ENCODE measurements around the gene VPS16. TPM values are rescaled to one million over a fixed set of nuclear protein-coding genes. Genes with fewer than 3 reads are reported as not detected.

Gene VPS16
- total and polyA plus RNA-seq, 4 donors = 14.5 to 24.3 (median 16.1) TPM

DNA sequence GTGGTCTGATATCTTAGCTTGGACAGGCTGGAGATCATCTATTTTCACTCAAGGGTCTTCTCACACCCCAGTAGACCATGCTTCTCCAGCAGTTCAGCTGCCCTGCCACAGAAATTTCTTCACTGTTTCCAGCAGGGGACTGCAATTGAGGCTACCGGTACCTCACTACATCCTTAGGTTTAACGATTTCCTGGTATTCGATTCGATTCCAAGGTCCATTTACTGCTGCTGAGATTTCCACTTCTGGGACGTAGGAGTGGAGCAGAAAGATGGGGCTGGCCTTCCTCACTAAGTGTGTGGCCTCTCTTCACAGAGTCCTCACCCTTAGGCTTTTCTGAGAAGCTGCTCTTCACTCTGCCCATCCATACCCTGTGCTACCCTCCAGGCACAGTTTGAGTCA lies 6.2 kb downstream of the VPS16 start:
- H3K9ac ChIP-seq (ENCODE audit: low read depth in 1 of 2, low read length in 2 of 2) = no peak overlapping the region
- peaks cover 0 to 2% (median 0%) of the 10 kb centered on the region in 4 donors for H3K4me1 ChIP-seq (ENCODE audit: control insufficient read depth in 4 of 4, insufficient read depth in 4 of 4, low read length in 3 of 4)
- no peak for DNase-seq (ENCODE audit: low spot score)
- H3K36me3 ChIP-seq (ENCODE audit: control insufficient read depth in 4 of 4, insufficient read depth in 3 of 4, low read depth in 1 of 4, low read length in 3 of 4) = no peaks in the 10 kb centered on the region
- H3K27ac ChIP-seq (ENCODE audit: low read depth in 1 of 2, low read length in 2 of 2) = no peak overlapping the region
- TF ChIP-seq, protein P1, sequence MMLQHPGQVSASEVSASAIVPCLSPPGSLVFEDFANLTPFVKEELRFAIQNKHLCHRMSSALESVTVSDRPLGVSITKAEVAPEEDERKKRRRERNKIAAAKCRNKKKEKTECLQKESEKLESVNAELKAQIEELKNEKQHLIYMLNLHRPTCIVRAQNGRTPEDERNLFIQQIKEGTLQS (IDR thresholded peaks at IDR 0.05) = no peak
- TF ChIP-seq TAF1 (conservative IDR thresholded peaks at IDR 0.05) (no peak), JUND (IDR thresholded peaks at IDR 0.05) (no peak), EGR1 (IDR thresholded peaks at IDR 0.05; ENCODE audit: low read depth in 2 of 2) (no peak), NR2F2 (IDR thresholded peaks at IDR 0.05) (no peak), FOXA2 (IDR thresholded peaks at IDR 0.05) (no peak), YY1 (IDR thresholded peaks at IDR 0.05) (no peak), GABPA (IDR thresholded peaks at IDR 0.05 in 1 of 2, conservative IDR thresholded peaks at IDR 0.05 in 1 of 2) (no peak)
- TF ChIP-seq, protein P2, sequence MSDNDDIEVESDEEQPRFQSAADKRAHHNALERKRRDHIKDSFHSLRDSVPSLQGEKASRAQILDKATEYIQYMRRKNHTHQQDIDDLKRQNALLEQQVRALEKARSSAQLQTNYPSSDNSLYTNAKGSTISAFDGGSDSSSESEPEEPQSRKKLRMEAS (IDR thresholded peaks at IDR 0.05) = no peak
- H3K27me3 ChIP-seq (ENCODE audit: control insufficient read depth in 4 of 4, insufficient read depth in 4 of 4, low read length in 3 of 4) = no peaks in the 10 kb centered on the region
- no peak overlapping the region for H3K4me3 ChIP-seq (ENCODE audit: low read depth in 1 of 3, low read length in 3 of 3)
- H3K9me3 ChIP-seq (ENCODE audit: control insufficient read depth in 4 of 4, low read length in 3 of 4) = no peaks in the 10 kb centered on the region
- 85% methylated on average over 5 of the region's 5 CpGs for WGBS

DNA sequence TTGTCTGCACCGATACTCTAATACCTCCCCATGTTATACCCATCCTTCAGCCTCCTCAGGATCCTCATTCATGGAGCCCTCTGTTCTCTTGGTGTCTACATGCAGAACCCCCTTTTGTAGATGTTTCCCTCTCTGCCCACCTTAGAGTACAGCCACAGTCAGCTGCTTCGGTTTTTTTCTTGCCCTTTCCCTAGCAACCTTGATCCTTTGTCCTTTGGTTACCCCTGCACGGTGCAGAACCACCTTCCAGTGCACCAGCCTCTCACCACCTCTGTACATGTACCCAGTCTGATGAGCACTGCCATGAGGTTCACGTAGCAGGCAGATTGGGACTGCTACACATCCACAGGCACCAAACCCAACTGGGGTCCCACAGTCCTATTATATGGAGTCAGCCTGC lies 7.3 kb downstream of the VPS16 start:
- no peaks in the 10 kb centered on the region for H3K4me1 ChIP-seq (ENCODE audit: control insufficient read depth in 4 of 4, insufficient read depth in 4 of 4, low read length in 3 of 4)
- H3K4me3 ChIP-seq (ENCODE audit: low read depth in 1 of 3, low read length in 3 of 3) = no peak overlapping the region
- H3K9me3 ChIP-seq (ENCODE audit: control insufficient read depth in 4 of 4, low read length in 3 of 4) = no peaks in the 10 kb centered on the region
- no peak for TF ChIP-seq FOXA2 (IDR thresholded peaks at IDR 0.05)
- TF ChIP-seq JUND (IDR thresholded peaks at IDR 0.05) = no peak
- no peak for TF ChIP-seq HNF4A (conservative IDR thresholded peaks at IDR 0.05)
- no peak for TF ChIP-seq RAD21 (IDR thresholded peaks at IDR 0.05)
- TF ChIP-seq, protein P2 (IDR thresholded peaks at IDR 0.05) = no peak
- TF ChIP-seq, protein P3, sequence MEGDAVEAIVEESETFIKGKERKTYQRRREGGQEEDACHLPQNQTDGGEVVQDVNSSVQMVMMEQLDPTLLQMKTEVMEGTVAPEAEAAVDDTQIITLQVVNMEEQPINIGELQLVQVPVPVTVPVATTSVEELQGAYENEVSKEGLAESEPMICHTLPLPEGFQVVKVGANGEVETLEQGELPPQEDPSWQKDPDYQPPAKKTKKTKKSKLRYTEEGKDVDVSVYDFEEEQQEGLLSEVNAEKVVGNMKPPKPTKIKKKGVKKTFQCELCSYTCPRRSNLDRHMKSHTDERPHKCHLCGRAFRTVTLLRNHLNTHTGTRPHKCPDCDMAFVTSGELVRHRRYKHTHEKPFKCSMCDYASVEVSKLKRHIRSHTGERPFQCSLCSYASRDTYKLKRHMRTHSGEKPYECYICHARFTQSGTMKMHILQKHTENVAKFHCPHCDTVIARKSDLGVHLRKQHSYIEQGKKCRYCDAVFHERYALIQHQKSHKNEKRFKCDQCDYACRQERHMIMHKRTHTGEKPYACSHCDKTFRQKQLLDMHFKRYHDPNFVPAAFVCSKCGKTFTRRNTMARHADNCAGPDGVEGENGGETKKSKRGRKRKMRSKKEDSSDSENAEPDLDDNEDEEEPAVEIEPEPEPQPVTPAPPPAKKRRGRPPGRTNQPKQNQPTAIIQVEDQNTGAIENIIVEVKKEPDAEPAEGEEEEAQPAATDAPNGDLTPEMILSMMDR (IDR thresholded peaks at IDR 0.05; ENCODE audit: low read depth, low read length, missing input control) = no peak
- no peak for TF ChIP-seq EGR1 (IDR thresholded peaks at IDR 0.05; ENCODE audit: low read depth in 2 of 2)
- no peak for TF ChIP-seq FOXA1 (IDR thresholded peaks at IDR 0.05)
- TF ChIP-seq, protein P1 (IDR thresholded peaks at IDR 0.05) = no peak
- no peak for TF ChIP-seq NR2F2 (IDR thresholded peaks at IDR 0.05)
- TF ChIP-seq HNF4G (IDR thresholded peaks at IDR 0.05) = no peak
- TF ChIP-seq RXRA (IDR thresholded peaks at IDR 0.05) = no peak
- TF ChIP-seq, protein P4, sequence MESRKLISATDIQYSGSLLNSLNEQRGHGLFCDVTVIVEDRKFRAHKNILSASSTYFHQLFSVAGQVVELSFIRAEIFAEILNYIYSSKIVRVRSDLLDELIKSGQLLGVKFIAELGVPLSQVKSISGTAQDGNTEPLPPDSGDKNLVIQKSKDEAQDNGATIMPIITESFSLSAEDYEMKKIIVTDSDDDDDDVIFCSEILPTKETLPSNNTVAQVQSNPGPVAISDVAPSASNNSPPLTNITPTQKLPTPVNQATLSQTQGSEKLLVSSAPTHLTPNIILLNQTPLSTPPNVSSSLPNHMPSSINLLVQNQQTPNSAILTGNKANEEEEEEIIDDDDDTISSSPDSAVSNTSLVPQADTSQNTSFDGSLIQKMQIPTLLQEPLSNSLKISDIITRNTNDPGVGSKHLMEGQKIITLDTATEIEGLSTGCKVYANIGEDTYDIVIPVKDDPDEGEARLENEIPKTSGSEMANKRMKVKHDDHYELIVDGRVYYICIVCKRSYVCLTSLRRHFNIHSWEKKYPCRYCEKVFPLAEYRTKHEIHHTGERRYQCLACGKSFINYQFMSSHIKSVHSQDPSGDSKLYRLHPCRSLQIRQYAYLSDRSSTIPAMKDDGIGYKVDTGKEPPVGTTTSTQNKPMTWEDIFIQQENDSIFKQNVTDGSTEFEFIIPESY (IDR thresholded peaks at IDR 0.05) = no peak
- TF ChIP-seq, protein P5, sequence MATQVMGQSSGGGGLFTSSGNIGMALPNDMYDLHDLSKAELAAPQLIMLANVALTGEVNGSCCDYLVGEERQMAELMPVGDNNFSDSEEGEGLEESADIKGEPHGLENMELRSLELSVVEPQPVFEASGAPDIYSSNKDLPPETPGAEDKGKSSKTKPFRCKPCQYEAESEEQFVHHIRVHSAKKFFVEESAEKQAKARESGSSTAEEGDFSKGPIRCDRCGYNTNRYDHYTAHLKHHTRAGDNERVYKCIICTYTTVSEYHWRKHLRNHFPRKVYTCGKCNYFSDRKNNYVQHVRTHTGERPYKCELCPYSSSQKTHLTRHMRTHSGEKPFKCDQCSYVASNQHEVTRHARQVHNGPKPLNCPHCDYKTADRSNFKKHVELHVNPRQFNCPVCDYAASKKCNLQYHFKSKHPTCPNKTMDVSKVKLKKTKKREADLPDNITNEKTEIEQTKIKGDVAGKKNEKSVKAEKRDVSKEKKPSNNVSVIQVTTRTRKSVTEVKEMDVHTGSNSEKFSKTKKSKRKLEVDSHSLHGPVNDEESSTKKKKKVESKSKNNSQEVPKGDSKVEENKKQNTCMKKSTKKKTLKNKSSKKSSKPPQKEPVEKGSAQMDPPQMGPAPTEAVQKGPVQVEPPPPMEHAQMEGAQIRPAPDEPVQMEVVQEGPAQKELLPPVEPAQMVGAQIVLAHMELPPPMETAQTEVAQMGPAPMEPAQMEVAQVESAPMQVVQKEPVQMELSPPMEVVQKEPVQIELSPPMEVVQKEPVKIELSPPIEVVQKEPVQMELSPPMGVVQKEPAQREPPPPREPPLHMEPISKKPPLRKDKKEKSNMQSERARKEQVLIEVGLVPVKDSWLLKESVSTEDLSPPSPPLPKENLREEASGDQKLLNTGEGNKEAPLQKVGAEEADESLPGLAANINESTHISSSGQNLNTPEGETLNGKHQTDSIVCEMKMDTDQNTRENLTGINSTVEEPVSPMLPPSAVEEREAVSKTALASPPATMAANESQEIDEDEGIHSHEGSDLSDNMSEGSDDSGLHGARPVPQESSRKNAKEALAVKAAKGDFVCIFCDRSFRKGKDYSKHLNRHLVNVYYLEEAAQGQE (IDR thresholded peaks at IDR 0.05) = no peak
- WGBS = 93% methylated on average over 4 of the region's 4 CpGs
- no peak overlapping the region for H3K9ac ChIP-seq (ENCODE audit: low read depth in 1 of 2, low read length in 2 of 2)
- H3K36me3 ChIP-seq (ENCODE audit: control insufficient read depth in 4 of 4, insufficient read depth in 3 of 4, low read depth in 1 of 4, low read length in 3 of 4) = no peaks in the 10 kb centered on the region
- no peak for DNase-seq (ENCODE audit: low spot score)
- no peaks in the 10 kb centered on the region for H3K27me3 ChIP-seq (ENCODE audit: control insufficient read depth in 4 of 4, insufficient read depth in 4 of 4, low read length in 3 of 4)
- H3K27ac ChIP-seq (ENCODE audit: low read depth in 1 of 2, low read length in 2 of 2) = no peak overlapping the region
